Smooth muscle cell (in vitro differentiated cells): ENCODE data around the gene CSNK1E. TPM values are rescaled to one million over a fixed set of nuclear protein-coding genes. Genes with fewer than 3 reads are reported as not detected.
A peak's percentile ranks its signal among the peaks of the same experiment; 100 is the strongest.

Source experiments
- DNase-seq: peaks from one replicate; lab custom pipeline; 2025; ENCODE audit not compliant: unreplicated experiment; lab: John Stamatoyannopoulos, UW
- H2AFZ ChIP-seq: fragments of 200-600 bp; sonication (generic); 2 replicates; pipeline ENCODE4 v1.6.0; 2016; ENCODE audit warnings: antibody characterized with exemption, low read depth, mild to moderate bottlenecking
- H3F3A ChIP-seq: fragments of 200-600 bp; sonication (generic); 2 replicates; pipeline ENCODE4 v1.6.0; 2017; ENCODE audit warnings: antibody characterized with exemption, low read depth
- H3K27ac ChIP-seq: fragments of 200-600 bp; sonication (generic); 2 replicates; pipeline ENCODE4 v1.5.1; 2016; ENCODE audit warnings: low read depth, mild to moderate bottlenecking
- H3K27me3 ChIP-seq: fragments of 200-600 bp; sonication (generic); 2 replicates; pipeline ENCODE4 v1.6.1; 2016; ENCODE audit warnings: low read depth, mild to moderate bottlenecking
- H3K36me3 ChIP-seq: fragments of 200-600 bp; sonication (generic); 2 replicates; pipeline ENCODE4 v1.5.1; 2016; ENCODE audit warnings: low read depth
- H3K4me1 ChIP-seq: fragments of 200-600 bp; sonication (generic); 2 replicates; pipeline ENCODE4 v1.5.1; 2016; ENCODE audit warnings: low read depth
- H3K4me2 ChIP-seq: fragments of 200-600 bp; sonication (generic); 2 replicates; pipeline ENCODE4 v1.6.0; 2016; ENCODE audit warnings: mild to moderate bottlenecking
- H3K4me3 ChIP-seq: fragments of 200-600 bp; sonication (generic); 2 replicates; pipeline ENCODE4 v1.5.1; 2016; ENCODE audit warnings: mild to moderate bottlenecking
- H3K79me2 ChIP-seq: fragments of 200-600 bp; sonication (generic); 2 replicates; pipeline ENCODE4 v1.6.0; 2016; ENCODE audit warnings: low read depth, mild to moderate bottlenecking
- H3K9ac ChIP-seq: fragments of 200-600 bp; sonication (generic); 2 replicates; pipeline ENCODE4 v1.6.0; 2016; ENCODE audit warnings: low read depth
- H3K9me3 ChIP-seq: fragments of 200-600 bp; sonication (generic); replicated peaks from 2 replicates; pipeline ENCODE4 v1.5.1; 2016; ENCODE audit warnings: low read depth
- H4K20me1 ChIP-seq: fragments of 200-600 bp; sonication (generic); 2 replicates; pipeline ENCODE4 v1.6.0; 2016; ENCODE audit warnings: low read depth
- WGBS: methylation state at CpG from one replicate; pipeline ENCODE4 v1.1.7; 2016; ENCODE audit warnings: low lambda C conversion rate; 5-methylcytosine and 5-hydroxymethylcytosine counted together
- polyA plus RNA-seq: library from polyadenylated mRNA; unstranded; fragments of >200 nt; fragmentation: Nextera tagmentation; extraction: Ambion mirVana; gene quantifications from 2 replicates; pipeline ENCODE4 v1.2.1, GENCODE V29; 2016
- total RNA-seq: library from RNA; depleted of rRNA; stranded (reverse); fragments of >200 nt; gene quantifications from 2 replicates; pipeline ENCODE4 v1.2.3, GENCODE V29; 2014
- TF ChIP-seq, protein P1 (sequence below): fragments of 200-600 bp; sonication (generic); IDR thresholded peaks from 2 replicates; pipeline ENCODE4 v1.5.1; 2017; ENCODE audit warnings: borderline replicate concordance, mild to moderate bottlenecking, antibody characterized with exemption; ENCODE audit not compliant: insufficient read depth, poor library complexity, severe bottlenecking

Gene CSNK1E
- total and polyA plus RNA-seq, 2 experiments from 2014 or later = 94.7 to 154 TPM

GRCh38 chr22:38270091-38270992, 46.9 kb downstream of the CSNK1E start:
- no peak overlapping the region for H2AFZ ChIP-seq
- no peaks in the 10 kb centered on the region for H3K36me3 ChIP-seq
- TF ChIP-seq, protein P1, sequence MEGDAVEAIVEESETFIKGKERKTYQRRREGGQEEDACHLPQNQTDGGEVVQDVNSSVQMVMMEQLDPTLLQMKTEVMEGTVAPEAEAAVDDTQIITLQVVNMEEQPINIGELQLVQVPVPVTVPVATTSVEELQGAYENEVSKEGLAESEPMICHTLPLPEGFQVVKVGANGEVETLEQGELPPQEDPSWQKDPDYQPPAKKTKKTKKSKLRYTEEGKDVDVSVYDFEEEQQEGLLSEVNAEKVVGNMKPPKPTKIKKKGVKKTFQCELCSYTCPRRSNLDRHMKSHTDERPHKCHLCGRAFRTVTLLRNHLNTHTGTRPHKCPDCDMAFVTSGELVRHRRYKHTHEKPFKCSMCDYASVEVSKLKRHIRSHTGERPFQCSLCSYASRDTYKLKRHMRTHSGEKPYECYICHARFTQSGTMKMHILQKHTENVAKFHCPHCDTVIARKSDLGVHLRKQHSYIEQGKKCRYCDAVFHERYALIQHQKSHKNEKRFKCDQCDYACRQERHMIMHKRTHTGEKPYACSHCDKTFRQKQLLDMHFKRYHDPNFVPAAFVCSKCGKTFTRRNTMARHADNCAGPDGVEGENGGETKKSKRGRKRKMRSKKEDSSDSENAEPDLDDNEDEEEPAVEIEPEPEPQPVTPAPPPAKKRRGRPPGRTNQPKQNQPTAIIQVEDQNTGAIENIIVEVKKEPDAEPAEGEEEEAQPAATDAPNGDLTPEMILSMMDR = no peak
- peak overlapping the region; percentile 23 for H3K27ac ChIP-seq
- no peak overlapping the region for H3K9ac ChIP-seq
- no peaks in the 10 kb centered on the region for H3K9me3 ChIP-seq
- peaks cover 8% of the 10 kb centered on the region for H3F3A ChIP-seq
- peaks cover 76% of the 10 kb centered on the region for H3K79me2 ChIP-seq
- H3K4me2 ChIP-seq = peak overlapping the region; percentile 97
- no peaks in the 10 kb centered on the region for H3K27me3 ChIP-seq
- peaks cover 69% of the 10 kb centered on the region for H4K20me1 ChIP-seq
- no peak for DNase-seq
- WGBS = 62% methylated on average over 13 of the region's 13 CpGs
- peaks cover 12% of the 10 kb centered on the region for H3K4me1 ChIP-seq
- H3K4me3 ChIP-seq = peak overlapping the region; percentile 72

GRCh38 chr22:38269466-38269865, 47.8 kb downstream of the CSNK1E start:
- H3K27ac ChIP-seq = no peak overlapping the region
- WGBS = 98% methylated on average over 7 of the region's 7 CpGs
- TF ChIP-seq, protein P1 = no peak

DNA sequence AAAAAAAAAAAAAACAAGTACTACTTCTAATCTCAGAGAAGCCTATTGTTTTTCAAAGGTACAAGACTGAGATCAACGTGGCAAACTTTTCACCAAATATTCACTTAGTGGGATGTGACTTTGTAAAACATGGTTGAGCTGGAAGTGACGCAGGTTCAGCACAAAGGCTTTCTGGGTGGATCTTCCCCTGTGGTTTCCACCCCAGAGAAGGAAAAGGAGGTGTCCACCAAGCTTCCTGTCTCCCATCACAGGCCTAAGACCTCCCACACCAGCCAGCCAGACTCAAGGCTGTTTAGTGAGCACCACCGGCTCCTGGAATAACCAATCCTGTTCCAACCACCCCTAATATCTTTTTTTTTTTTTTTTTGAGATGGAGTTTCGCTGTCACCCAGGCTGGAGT, 50.1 kb downstream of the CSNK1E start:
- no peak overlapping the region for H3K4me3 ChIP-seq
- DNase-seq = no peak
- H4K20me1 ChIP-seq = peaks cover 100% of the 10 kb centered on the region
- TF ChIP-seq, protein P1 = no peak
- H3K27ac ChIP-seq = no peak overlapping the region
- no peak overlapping the region for H2AFZ ChIP-seq
- no peak overlapping the region for H3K4me2 ChIP-seq
- no peaks in the 10 kb centered on the region for H3K9me3 ChIP-seq
- WGBS = 89% methylated on average over 4 of the region's 4 CpGs
- peaks cover 8% of the 10 kb centered on the region for H3F3A ChIP-seq
- H3K79me2 ChIP-seq = peaks cover 99% of the 10 kb centered on the region
- no peaks in the 10 kb centered on the region for H3K27me3 ChIP-seq
- H3K4me1 ChIP-seq = peaks cover 17% of the 10 kb centered on the region
- H3K9ac ChIP-seq = no peak overlapping the region
- no peaks in the 10 kb centered on the region for H3K36me3 ChIP-seq

More at GRCh38 chr22:38269466-38269865, 47.8 kb downstream of the CSNK1E start:
- no peak overlapping the region for H3K9ac ChIP-seq
- peaks cover 78% of the 10 kb centered on the region for H4K20me1 ChIP-seq
- H3K27me3 ChIP-seq = no peaks in the 10 kb centered on the region
- H3K4me3 ChIP-seq = no peak overlapping the region
- DNase-seq = no peak
- H3K36me3 ChIP-seq = no peaks in the 10 kb centered on the region
- H3K79me2 ChIP-seq = peaks cover 85% of the 10 kb centered on the region
- no peaks in the 10 kb centered on the region for H3K9me3 ChIP-seq
- H3F3A ChIP-seq = peaks cover 8% of the 10 kb centered on the region
- H3K4me2 ChIP-seq = no peak overlapping the region
- H3K4me1 ChIP-seq = peaks cover 12% of the 10 kb centered on the region
- no peak overlapping the region for H2AFZ ChIP-seq

- H3K27ac ChIP-seq = peak overlapping the region; percentile 28
- TF ChIP-seq, protein P1 = no peak
- H3K4me2 ChIP-seq = peak overlapping the region; percentile 40
- H3K9ac ChIP-seq = no peak overlapping the region
- no peaks in the 10 kb centered on the region for H3K36me3 ChIP-seq
- H3K27me3 ChIP-seq = no peaks in the 10 kb centered on the region
- peaks cover 99% of the 10 kb centered on the region for H3K79me2 ChIP-seq
- H4K20me1 ChIP-seq = peaks cover 100% of the 10 kb centered on the region
- no peak overlapping the region for H3K4me3 ChIP-seq
- H3K4me1 ChIP-seq = peaks cover 19% of the 10 kb centered on the region
- H3K9me3 ChIP-seq = no peaks in the 10 kb centered on the region
- H2AFZ ChIP-seq = no peak overlapping the region
- H3F3A ChIP-seq = peaks cover 12% of the 10 kb centered on the region
- 62% methylated on average over 8 of the region's 8 CpGs for WGBS
- no peak for DNase-seq
Measured at GRCh38 chr22:38266120-38266519, 51.1 kb downstream of the CSNK1E start.
